HEK293 (cell line): ENCODE results near the gene DSCAM.

Experiments used
- YY1 ChIP-seq: fragments of 450-650 bp; formaldehyde crosslinking; IDR thresholded peaks from 2 replicates; pipeline ENCODE4 v1.5.1; 2018; ENCODE audit warnings: missing biosample characterization, missing genetic modification characterization
- ZNF121 ChIP-seq: fragments of 450-650 bp; formaldehyde crosslinking; IDR thresholded peaks from 2 replicates; pipeline ENCODE4 v1.5.1; 2016; ENCODE audit warnings: missing biosample characterization, missing genetic modification characterization
- ZNF138 ChIP-seq: fragments of 450-650 bp; formaldehyde crosslinking; IDR thresholded peaks from 2 replicates; pipeline ENCODE4 v1.5.1; 2016; ENCODE audit warnings: missing biosample characterization, missing genetic modification characterization, borderline replicate concordance
- ZNF184 ChIP-seq: fragments of 450-650 bp; IDR thresholded peaks from 2 replicates; pipeline ENCODE4 v1.5.1; 2018; ENCODE audit warnings: missing biosample characterization, mild to moderate bottlenecking, missing genetic modification characterization
- ZNF266 ChIP-seq: fragments of 450-650 bp; formaldehyde crosslinking; IDR thresholded peaks from 2 replicates; pipeline ENCODE4 v1.5.1; 2016; ENCODE audit warnings: missing biosample characterization, missing genetic modification characterization, low read depth
- ZNF529 ChIP-seq: fragments of 450-650 bp; formaldehyde crosslinking; IDR thresholded peaks from 2 replicates; pipeline ENCODE4 v1.5.1; 2017; ENCODE audit warnings: missing genetic modification characterization, missing biosample characterization; ENCODE audit not compliant: insufficient replicate concordance
- ZNF670 ChIP-seq: fragments of 450-650 bp; formaldehyde crosslinking; IDR thresholded peaks from 2 replicates; pipeline ENCODE4 v1.5.1; 2016; ENCODE audit warnings: missing biosample characterization, missing genetic modification characterization, low read depth
- ZNF707 ChIP-seq: fragments of 450-650 bp; formaldehyde crosslinking; IDR thresholded peaks from 2 replicates; pipeline ENCODE4 v1.5.1; 2016; ENCODE audit warnings: missing biosample characterization, missing genetic modification characterization
- TF ChIP-seq, protein P1 (sequence below): fragments of 450-650 bp; formaldehyde crosslinking; IDR thresholded peaks from 2 replicates; pipeline ENCODE4 v1.5.1; 2016; ENCODE audit warnings: missing biosample characterization, missing genetic modification characterization
- TF ChIP-seq, protein P2 (sequence below): fragments of 450-650 bp; formaldehyde crosslinking; IDR thresholded peaks from 2 replicates; pipeline ENCODE4 v1.5.1; 2016; ENCODE audit warnings: missing biosample characterization, missing genetic modification characterization
- TF ChIP-seq, protein P3 (sequence below): IDR thresholded peaks from 2 replicates; pipeline ENCODE4 v1.6.1; 2011; ENCODE audit warnings: mild to moderate bottlenecking, low read depth, low read length, borderline replicate concordance
- TF ChIP-seq, protein P4 (sequence below): fragments of 450-650 bp; formaldehyde crosslinking; IDR thresholded peaks from 2 replicates; pipeline ENCODE4 v1.5.1; 2016; ENCODE audit warnings: missing biosample characterization, missing genetic modification characterization
- TF ChIP-seq, protein P5 (sequence below): fragments of 450-650 bp; formaldehyde crosslinking; IDR thresholded peaks from 2 replicates; pipeline ENCODE4 v1.5.1; 2016; ENCODE audit warnings: missing biosample characterization, missing genetic modification characterization, low read depth

DNA sequence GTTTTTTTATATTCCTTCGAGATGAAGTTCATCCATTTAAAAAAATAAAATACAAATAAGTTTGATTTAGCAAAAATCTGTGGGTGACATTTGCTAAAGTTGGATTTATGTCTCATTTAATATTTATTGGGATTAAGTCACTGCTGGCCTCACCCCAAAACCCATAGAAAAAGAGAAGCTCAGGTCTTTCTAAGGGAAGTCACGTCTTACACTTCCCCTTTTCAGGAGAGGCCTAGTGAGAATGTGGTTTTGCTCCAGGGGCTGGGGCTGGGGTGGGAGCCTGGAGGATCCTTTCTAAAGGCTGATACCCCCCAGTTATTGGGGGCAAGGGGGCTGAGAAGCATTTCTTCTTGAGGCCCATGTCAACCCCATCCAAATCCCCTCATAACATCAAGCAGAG, 300.3 kb downstream of the DSCAM start:
- no peak for TF ChIP-seq ZNF266
- TF ChIP-seq ZNF121 = no peak
- TF ChIP-seq ZNF670 = no peak
- TF ChIP-seq, protein P1, sequence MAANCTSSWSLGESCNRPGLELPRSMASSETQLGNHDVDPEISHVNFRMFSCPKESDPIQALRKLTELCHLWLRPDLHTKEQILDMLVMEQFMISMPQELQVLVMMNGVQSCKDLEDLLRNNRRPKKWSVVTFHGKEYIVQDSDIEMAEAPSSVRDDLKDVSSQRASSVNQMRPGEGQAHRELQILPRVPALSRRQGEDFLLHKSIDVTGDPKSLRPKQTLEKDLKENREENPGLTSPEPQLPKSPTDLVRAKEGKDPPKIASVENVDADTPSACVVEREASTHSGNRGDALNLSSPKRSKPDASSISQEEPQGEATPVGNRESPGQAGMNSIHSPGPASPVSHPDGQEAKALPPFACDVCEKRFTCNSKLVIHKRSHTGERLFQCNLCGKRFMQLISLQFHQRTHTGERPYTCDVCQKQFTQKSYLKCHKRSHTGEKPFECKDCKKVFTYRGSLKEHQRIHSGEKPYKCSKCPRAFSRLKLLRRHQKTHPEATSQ (tag by site-specific recombination) = no peak
- TF ChIP-seq, protein P2, sequence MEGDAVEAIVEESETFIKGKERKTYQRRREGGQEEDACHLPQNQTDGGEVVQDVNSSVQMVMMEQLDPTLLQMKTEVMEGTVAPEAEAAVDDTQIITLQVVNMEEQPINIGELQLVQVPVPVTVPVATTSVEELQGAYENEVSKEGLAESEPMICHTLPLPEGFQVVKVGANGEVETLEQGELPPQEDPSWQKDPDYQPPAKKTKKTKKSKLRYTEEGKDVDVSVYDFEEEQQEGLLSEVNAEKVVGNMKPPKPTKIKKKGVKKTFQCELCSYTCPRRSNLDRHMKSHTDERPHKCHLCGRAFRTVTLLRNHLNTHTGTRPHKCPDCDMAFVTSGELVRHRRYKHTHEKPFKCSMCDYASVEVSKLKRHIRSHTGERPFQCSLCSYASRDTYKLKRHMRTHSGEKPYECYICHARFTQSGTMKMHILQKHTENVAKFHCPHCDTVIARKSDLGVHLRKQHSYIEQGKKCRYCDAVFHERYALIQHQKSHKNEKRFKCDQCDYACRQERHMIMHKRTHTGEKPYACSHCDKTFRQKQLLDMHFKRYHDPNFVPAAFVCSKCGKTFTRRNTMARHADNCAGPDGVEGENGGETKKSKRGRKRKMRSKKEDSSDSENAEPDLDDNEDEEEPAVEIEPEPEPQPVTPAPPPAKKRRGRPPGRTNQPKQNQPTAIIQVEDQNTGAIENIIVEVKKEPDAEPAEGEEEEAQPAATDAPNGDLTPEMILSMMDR (tag by site-specific recombination) = no peak
- no peak for TF ChIP-seq ZNF184
- no peak for TF ChIP-seq ZNF707 (tag by site-specific recombination)
- TF ChIP-seq, protein P3, sequence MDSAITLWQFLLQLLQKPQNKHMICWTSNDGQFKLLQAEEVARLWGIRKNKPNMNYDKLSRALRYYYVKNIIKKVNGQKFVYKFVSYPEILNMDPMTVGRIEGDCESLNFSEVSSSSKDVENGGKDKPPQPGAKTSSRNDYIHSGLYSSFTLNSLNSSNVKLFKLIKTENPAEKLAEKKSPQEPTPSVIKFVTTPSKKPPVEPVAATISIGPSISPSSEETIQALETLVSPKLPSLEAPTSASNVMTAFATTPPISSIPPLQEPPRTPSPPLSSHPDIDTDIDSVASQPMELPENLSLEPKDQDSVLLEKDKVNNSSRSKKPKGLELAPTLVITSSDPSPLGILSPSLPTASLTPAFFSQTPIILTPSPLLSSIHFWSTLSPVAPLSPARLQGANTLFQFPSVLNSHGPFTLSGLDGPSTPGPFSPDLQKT = no peak
- TF ChIP-seq, protein P4, sequence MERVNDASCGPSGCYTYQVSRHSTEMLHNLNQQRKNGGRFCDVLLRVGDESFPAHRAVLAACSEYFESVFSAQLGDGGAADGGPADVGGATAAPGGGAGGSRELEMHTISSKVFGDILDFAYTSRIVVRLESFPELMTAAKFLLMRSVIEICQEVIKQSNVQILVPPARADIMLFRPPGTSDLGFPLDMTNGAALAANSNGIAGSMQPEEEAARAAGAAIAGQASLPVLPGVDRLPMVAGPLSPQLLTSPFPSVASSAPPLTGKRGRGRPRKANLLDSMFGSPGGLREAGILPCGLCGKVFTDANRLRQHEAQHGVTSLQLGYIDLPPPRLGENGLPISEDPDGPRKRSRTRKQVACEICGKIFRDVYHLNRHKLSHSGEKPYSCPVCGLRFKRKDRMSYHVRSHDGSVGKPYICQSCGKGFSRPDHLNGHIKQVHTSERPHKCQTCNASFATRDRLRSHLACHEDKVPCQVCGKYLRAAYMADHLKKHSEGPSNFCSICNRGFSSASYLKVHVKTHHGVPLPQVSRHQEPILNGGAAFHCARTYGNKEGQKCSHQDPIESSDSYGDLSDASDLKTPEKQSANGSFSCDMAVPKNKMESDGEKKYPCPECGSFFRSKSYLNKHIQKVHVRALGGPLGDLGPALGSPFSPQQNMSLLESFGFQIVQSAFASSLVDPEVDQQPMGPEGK (tag by site-specific recombination) = no peak
- TF ChIP-seq ZNF138 (tag by site-specific recombination) = no peak
- TF ChIP-seq, protein P5, sequence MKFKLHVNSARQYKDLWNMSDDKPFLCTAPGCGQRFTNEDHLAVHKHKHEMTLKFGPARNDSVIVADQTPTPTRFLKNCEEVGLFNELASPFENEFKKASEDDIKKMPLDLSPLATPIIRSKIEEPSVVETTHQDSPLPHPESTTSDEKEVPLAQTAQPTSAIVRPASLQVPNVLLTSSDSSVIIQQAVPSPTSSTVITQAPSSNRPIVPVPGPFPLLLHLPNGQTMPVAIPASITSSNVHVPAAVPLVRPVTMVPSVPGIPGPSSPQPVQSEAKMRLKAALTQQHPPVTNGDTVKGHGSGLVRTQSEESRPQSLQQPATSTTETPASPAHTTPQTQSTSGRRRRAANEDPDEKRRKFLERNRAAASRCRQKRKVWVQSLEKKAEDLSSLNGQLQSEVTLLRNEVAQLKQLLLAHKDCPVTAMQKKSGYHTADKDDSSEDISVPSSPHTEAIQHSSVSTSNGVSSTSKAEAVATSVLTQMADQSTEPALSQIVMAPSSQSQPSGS (tag by site-specific recombination) = no peak
- TF ChIP-seq ZNF529 (tag by site-specific recombination) = no peak
- TF ChIP-seq YY1 = no peak
